Psoas muscle (tissue), 8 donors: ENCODE results near the gene VKORC1. TPM values are rescaled to one million over a fixed set of nuclear protein-coding genes. Genes with fewer than 3 reads are reported as not detected.

Experiments used
- ATAC-seq, 4 donors: fragments of 200-7000 bp; cut with Tn5 transposase; one replicate each; pipeline ENCODE4 v1.9.1; 2020; ENCODE audit warnings: moderate library complexity in 3 of 4, mild to moderate bottlenecking in 2 of 4
- DNase-seq, 2 donors: peaks; one replicate each; pipeline ENCODE4 v3.0.0-alpha.2; 2020
- H3K27ac ChIP-seq: fragments of 200-600 bp; one replicate; pipeline ENCODE4 v1.8.0; 2022
- H3K27me3 ChIP-seq, 3 donors: fragments of 200-600 bp in 1 of 3; one replicate each; pipeline versions ENCODE4 v1.6.1 to v1.8.0; 2013 to 2022; ENCODE audit warnings: low read length in 2 of 3, mild to moderate bottlenecking in 2 of 3, moderate library complexity in 1 of 3; ENCODE audit not compliant: insufficient read depth in 3 of 3
- H3K36me3 ChIP-seq, 2 donors: fragments of 200-600 bp in 1 of 2; one replicate each; pipeline versions ENCODE4 v1.6.1 to v1.8.0; 2013 to 2022; ENCODE audit warnings: low read depth in 1 of 2, mild to moderate bottlenecking in 1 of 2, moderate library complexity in 1 of 2; ENCODE audit not compliant: insufficient read depth in 1 of 2
- H3K4me1 ChIP-seq: fragments of 200-600 bp; one replicate; pipeline ENCODE4 v1.8.0; 2022
- H3K4me3 ChIP-seq: fragments of 200-600 bp; one replicate; pipeline ENCODE4 v1.8.0; 2022; ENCODE audit warnings: mild to moderate bottlenecking
- H3K9me3 ChIP-seq: fragments of 200-600 bp; one replicate; pipeline ENCODE4 v1.8.0; 2022
- WGBS, 3 donors: extraction: QIAGEN DNeasy Blood & Tissue Kit; methylation state at CpG; one replicate each; pipeline versions ENCODE4 v1.1.6 to v1.1.7; 2013; 5-methylcytosine and 5-hydroxymethylcytosine counted together
- intact Hi-C, 2 donors: fragments of 100-400 bp; cut with DNase I; formaldehyde crosslinking; loops; one replicate each; pipeline versions ENCODE4 v1.11.0 to v1.14.2; 2022
- polyA plus RNA-seq, 3 donors: library from polyadenylated mRNA; stranded (reverse); fragments of 200-250 nt; gene quantifications; one replicate each; pipeline ENCODE4 v1.2.3, GENCODE V29; 2013
- total RNA-seq, 4 donors: library from RNA; stranded (reverse); fragmentation: NEBNext Ultra II Directional in 2 of 4; extraction: Animal tissue kit (Norgen Biotek cat#: 25700) in 2 of 4; gene quantifications; one replicate each; pipeline versions ENCODE4 v1.2.1 to v1.2.4, GENCODE V29; 2021 to 2023
- TF ChIP-seq, protein P1 (sequence below): fragments of 200-600 bp; IDR thresholded peaks from one replicate; pipeline ENCODE4 v1.8.0; 2022; ENCODE audit warnings: antibody characterized with exemption
- donor health status: healthy with polysubstance abuse.
- donor health status: DM: no; HTN: no; CAD: no; lungs with moderate emphysema.
- donor health status: Bipolar disorder and iron deficiency.
- donor health status: healthy.
- donor health status: DM: yes; HTN: yes; CAD: no.
- donor health status: DM: no; HTN: no; CAD: no.
- donor health status: DM: no; HTN: no; CAD: no.
- donor health status: DM: yes; HTN: yes; CAD: no.

The VKORC1 gene
- total and polyA plus RNA-seq, 7 donors, result 13.3 to 57.0 (median 17.8) TPM

DNA sequence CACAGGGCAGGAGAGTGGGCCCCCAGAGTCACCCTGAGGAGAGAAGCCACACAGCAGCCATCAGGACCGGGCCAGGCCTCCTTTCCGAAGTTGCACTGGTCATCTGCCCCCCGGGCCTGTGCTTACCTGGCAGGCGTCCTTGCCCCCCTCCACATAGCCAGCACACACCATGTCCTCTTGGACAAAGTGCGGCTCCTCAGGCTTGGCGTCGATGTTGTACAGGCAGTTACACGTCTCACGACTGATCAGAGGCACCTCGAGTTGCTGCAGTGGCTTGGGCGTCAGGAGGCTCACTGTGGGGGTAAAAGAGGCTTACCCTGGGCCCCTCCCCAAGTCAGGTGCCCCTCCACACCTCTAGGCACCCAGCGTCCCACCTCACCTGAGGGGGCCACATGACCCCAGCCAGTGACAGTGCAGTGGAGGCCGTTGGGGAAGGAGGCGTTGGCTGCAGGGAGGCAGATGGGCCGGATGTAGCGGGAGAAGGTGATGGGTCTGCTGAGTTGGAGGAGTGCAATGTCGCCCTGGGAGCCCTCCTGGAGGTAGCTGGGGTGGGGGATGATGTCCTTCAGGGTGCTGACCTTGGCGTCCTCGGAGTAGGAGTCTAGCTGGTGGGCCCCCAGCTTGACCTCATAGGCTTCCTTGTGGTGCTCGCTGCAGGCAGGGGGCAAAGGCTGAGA lies 37.8 kb upstream of the VKORC1 start:
- Histone ChIP-seq H3K4me1 (peaks cover 20% of the 10 kb centered on the region), H3K36me3 (peaks cover 0 to 44% of the 10 kb centered on the region in 2 donors), H3K4me3 (no peak overlapping the region), H3K27ac (no peak overlapping the region), H3K9me3 (no peaks in the 10 kb centered on the region), H3K27me3 (no peaks in the 10 kb centered on the region)
- ATAC-seq (no peak), DNase-seq (no peak)
- TF ChIP-seq, protein P1, sequence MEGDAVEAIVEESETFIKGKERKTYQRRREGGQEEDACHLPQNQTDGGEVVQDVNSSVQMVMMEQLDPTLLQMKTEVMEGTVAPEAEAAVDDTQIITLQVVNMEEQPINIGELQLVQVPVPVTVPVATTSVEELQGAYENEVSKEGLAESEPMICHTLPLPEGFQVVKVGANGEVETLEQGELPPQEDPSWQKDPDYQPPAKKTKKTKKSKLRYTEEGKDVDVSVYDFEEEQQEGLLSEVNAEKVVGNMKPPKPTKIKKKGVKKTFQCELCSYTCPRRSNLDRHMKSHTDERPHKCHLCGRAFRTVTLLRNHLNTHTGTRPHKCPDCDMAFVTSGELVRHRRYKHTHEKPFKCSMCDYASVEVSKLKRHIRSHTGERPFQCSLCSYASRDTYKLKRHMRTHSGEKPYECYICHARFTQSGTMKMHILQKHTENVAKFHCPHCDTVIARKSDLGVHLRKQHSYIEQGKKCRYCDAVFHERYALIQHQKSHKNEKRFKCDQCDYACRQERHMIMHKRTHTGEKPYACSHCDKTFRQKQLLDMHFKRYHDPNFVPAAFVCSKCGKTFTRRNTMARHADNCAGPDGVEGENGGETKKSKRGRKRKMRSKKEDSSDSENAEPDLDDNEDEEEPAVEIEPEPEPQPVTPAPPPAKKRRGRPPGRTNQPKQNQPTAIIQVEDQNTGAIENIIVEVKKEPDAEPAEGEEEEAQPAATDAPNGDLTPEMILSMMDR, result no peak
- intact Hi-C loops, result no loop called here
- 80 to 90% (median 84%) methylated on average over 18 to 20 of the region's 20 CpGs for WGBS, 3 donors

DNA sequence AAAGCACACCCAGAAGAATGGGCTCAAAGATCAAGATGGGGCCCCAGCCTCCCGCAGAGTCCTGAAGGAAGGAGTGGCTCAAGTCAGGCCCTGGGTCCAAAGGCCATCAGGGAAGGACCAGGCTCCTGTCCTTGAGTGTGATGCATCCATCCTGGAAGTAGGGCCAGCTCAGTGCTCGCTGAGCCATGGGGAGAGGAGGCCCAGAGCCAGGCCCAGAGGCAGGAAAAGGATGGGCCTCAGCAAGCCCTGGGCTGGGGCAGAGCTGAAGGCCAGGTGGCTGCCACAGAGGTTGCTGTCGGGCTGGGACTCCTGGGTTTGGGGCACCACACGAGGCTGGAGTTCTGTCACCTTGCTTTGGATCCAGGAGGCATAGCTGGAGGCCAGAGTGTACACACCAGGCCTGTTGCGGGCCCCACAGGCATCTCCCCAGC lies 37.3 kb upstream of the VKORC1 start:
- WGBS, 3 donors, result 72 to 79% (median 78%) methylated on average over 5 of the region's 5 CpGs
- intact Hi-C loops, result no loop called here
- H3K36me3 ChIP-seq, result peaks cover 4 to 50% of the 10 kb centered on the region in 2 donors
- H3K27me3 ChIP-seq, result no peaks in the 10 kb centered on the region
- peaks cover 26% of the 10 kb centered on the region for H3K4me1 ChIP-seq
- DNase-seq, result no peak
- no peaks in the 10 kb centered on the region for H3K9me3 ChIP-seq
- TF ChIP-seq, protein P1, result no peak
- no peak for ATAC-seq
- no peak overlapping the region for H3K27ac ChIP-seq
- no peak overlapping the region for H3K4me3 ChIP-seq

DNA sequence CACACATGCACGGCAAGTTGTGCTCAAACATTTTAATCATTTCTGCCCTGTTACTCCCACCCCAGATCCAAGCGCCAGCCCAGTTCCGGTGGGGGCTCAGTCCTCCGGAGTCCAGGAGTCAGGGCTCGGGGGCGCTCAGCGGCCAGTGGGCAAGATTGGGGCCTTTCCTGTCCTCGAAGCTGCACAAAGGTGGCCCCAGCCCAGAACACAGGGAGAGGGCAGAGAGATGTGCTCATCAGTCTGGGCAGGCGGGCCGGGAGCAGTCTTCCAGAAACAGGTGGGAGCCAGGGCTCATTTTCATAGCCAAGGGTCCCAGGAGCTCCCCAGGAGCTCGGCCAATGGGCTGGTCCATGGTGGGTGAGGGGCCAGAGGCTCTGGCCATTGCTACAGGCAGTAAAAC lies 36.8 kb upstream of the VKORC1 start:
- Histone ChIP-seq H3K9me3 (no peaks in the 10 kb centered on the region), H3K4me3 (no peak overlapping the region), H3K27ac (no peak overlapping the region), H3K27me3 (no peaks in the 10 kb centered on the region), H3K36me3 (peaks cover 4 to 52% of the 10 kb centered on the region in 2 donors), H3K4me1 (peaks cover 27% of the 10 kb centered on the region)
- intact Hi-C loops, result no loop called here
- TF ChIP-seq, protein P1, result no peak
- no peak for ATAC-seq
- no peak for DNase-seq
- WGBS, 3 donors, result 85 to 90% (median 87%) methylated on average over 11 of the region's 11 CpGs

DNA sequence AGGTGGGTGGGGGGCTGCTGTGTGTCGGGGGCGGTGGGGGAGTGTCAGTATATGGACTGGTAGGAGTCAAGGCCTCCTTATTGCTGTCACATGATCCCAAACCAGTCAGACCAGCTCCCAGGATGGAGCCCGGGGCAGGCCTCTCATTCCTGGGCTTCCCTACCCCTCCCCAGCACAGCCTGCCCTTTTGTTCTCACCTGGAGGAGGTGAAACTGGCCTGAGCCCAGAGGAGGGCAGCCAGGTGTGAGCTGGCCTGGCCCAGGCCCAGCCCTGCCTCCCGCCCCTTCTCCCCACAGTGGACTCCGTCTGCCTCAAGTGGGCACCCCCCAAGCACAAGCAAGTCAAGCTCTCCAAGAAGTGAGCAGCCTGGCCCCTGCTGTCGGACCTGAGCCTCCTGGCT lies 36.3 kb upstream of the VKORC1 start:
- H3K9me3 ChIP-seq, result no peaks in the 10 kb centered on the region
- H3K4me1 ChIP-seq, result peaks cover 27% of the 10 kb centered on the region
- peaks cover 4 to 57% of the 10 kb centered on the region in 2 donors for H3K36me3 ChIP-seq
- no peak overlapping the region for H3K27ac ChIP-seq
- ATAC-seq (no peak), DNase-seq (no peak)
- intact Hi-C loops, result no loop called here
- no peaks in the 10 kb centered on the region for H3K27me3 ChIP-seq
- H3K4me3 ChIP-seq, result no peak overlapping the region
- WGBS, 3 donors, result 77 to 81% (median 77%) methylated on average over 6 of the region's 6 CpGs
- TF ChIP-seq, protein P1, result no peak
